NT2/D1 (cell line): Measurements from ENCODE around the gene TOM1L1.

Source experiments
- DNase-seq: peaks from one replicate; pipeline ENCODE4 v3.0.0-alpha.2; 2011; ENCODE audit warnings: low read depth, low spot score
- H3K27me3 ChIP-seq: 2 replicates; pipeline ENCODE4 v1.6.0; 2011; ENCODE audit warnings: mild to moderate bottlenecking; ENCODE audit not compliant: insufficient read length, insufficient read depth
- H3K36me3 ChIP-seq: 2 replicates; pipeline ENCODE4 v1.6.1; 2011; ENCODE audit warnings: mild to moderate bottlenecking, low read length, mixed read lengths; ENCODE audit not compliant: insufficient read depth, insufficient read length
- H3K4me1 ChIP-seq: 2 replicates; pipeline ENCODE4 v1.5.1; 2011; ENCODE audit not compliant: insufficient read depth, insufficient read length
- H3K4me3 ChIP-seq: 2 replicates; pipeline ENCODE4 v1.5.1; 2011; ENCODE audit warnings: low read depth; ENCODE audit not compliant: insufficient read length
- H3K9ac ChIP-seq: 2 replicates; pipeline ENCODE4 v1.6.0; 2011; ENCODE audit warnings: low read depth; ENCODE audit not compliant: insufficient read length
- H3K9me3 ChIP-seq: 2 replicates; pipeline ENCODE4 v1.5.1; 2011; ENCODE audit warnings: mild to moderate bottlenecking, low read length; ENCODE audit not compliant: insufficient read depth
- SUZ12 ChIP-seq: IDR thresholded peaks from 2 replicates; pipeline ENCODE4 v1.6.1; 2011; ENCODE audit not compliant: insufficient read length, insufficient read depth; ENCODE audit errors: extremely low read depth
- YY1 ChIP-seq: IDR thresholded peaks from 2 replicates; pipeline ENCODE4 v1.6.1; 2011; ENCODE audit not compliant: insufficient read length, insufficient read depth
- ZNF274 ChIP-seq: IDR thresholded peaks from 2 replicates; pipeline ENCODE4 v1.6.1; 2011; ENCODE audit warnings: mild to moderate bottlenecking, low read depth, low read length

TOM1L1 gene

GRCh38 chr17:54947396-54947795 is 46.7 kb downstream of the TOM1L1 start:
- no peak overlapping the region for H3K9ac ChIP-seq
- no peak for DNase-seq
- H3K36me3 ChIP-seq, result peaks cover 55% of the 10 kb centered on the region
- H3K9me3 ChIP-seq, result no peaks in the 10 kb centered on the region
- no peaks in the 10 kb centered on the region for H3K4me1 ChIP-seq
- TF ChIP-seq YY1 (no peak), SUZ12 (no peak), ZNF274 (no peak)
- no peaks in the 10 kb centered on the region for H3K27me3 ChIP-seq
- no peak overlapping the region for H3K4me3 ChIP-seq

GRCh38 chr17:54948380-54948779 is 47.7 kb downstream of the TOM1L1 start:
- H3K4me1 ChIP-seq, result no peaks in the 10 kb centered on the region
- H3K36me3 ChIP-seq, result peaks cover 60% of the 10 kb centered on the region
- H3K9ac ChIP-seq, result no peak overlapping the region
- H3K4me3 ChIP-seq, result no peak overlapping the region
- H3K27me3 ChIP-seq, result no peaks in the 10 kb centered on the region
- DNase-seq, result no peak
- H3K9me3 ChIP-seq, result no peaks in the 10 kb centered on the region
- TF ChIP-seq YY1, result no peak
- TF ChIP-seq ZNF274, result no peak
- TF ChIP-seq SUZ12, result no peak

DNA sequence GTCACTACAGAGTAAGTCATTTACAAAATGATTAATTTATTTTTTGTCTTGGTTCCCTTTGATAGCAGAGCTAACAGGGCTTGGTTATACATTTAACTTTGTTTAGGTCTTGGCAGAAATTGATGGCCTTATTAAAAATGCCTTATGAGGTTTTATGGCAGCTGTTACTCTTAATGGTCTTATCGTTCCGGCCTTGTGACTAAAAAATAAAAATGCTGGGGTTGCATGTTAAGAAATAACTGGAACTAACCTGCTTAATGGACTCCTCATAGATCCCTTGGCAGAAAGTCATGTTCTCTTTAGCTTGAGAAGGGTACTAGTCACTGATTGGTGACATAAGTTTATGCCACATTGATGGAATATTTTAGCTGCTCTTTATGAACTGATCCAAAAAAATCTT is 49.5 kb downstream of the TOM1L1 start:
- Histone ChIP-seq H3K9ac (no peak overlapping the region), H3K27me3 (no peaks in the 10 kb centered on the region), H3K4me1 (no peaks in the 10 kb centered on the region), H3K4me3 (no peak overlapping the region), H3K36me3 (peaks cover 76% of the 10 kb centered on the region), H3K9me3 (no peaks in the 10 kb centered on the region)
- DNase-seq, result no peak
- no peak for TF ChIP-seq SUZ12
- TF ChIP-seq ZNF274, result no peak
- no peak for TF ChIP-seq YY1

- no peak for TF ChIP-seq YY1
- no peak for TF ChIP-seq ZNF274
- no peak for TF ChIP-seq SUZ12
- peaks cover 84% of the 10 kb centered on the region for H3K36me3 ChIP-seq
Observed at GRCh38 chr17:54951286-54951685, 50.6 kb downstream of the TOM1L1 start.

DNA sequence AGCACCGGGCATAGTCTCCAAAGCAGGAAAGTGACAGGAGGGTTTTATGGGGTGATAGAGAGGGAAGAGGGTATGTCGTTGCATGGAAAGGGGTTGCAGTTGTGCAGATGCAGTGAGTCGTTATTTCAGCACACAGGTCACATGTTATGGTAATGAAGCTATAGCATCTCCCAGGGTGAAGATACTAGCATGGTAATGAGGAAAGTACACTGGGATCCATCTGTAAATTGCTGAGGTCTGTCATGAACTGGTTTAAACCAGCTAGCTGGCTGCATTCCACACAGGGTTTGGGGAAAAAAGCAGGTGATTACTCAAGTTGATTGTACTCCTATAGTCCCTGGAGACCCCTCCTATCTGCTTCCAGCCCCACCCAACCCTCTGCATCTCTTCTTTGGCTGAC is 56.1 kb downstream of the TOM1L1 start:
- H3K4me3 ChIP-seq, result no peak overlapping the region
- no peaks in the 10 kb centered on the region for H3K9me3 ChIP-seq
- TF ChIP-seq SUZ12, result no peak
- no peak for TF ChIP-seq YY1
- TF ChIP-seq ZNF274, result no peak
- H3K4me1 ChIP-seq, result no peaks in the 10 kb centered on the region
- no peaks in the 10 kb centered on the region for H3K27me3 ChIP-seq
- no peak for DNase-seq
- H3K36me3 ChIP-seq, result peaks cover 79% of the 10 kb centered on the region
- no peak overlapping the region for H3K9ac ChIP-seq

More at GRCh38 chr17:54951286-54951685, 50.6 kb downstream of the TOM1L1 start:
- H3K4me3 ChIP-seq, result no peak overlapping the region
- H3K9me3 ChIP-seq, result no peaks in the 10 kb centered on the region
- no peak for DNase-seq
- no peaks in the 10 kb centered on the region for H3K27me3 ChIP-seq
- no peak overlapping the region for H3K9ac ChIP-seq
- no peaks in the 10 kb centered on the region for H3K4me1 ChIP-seq

DNA sequence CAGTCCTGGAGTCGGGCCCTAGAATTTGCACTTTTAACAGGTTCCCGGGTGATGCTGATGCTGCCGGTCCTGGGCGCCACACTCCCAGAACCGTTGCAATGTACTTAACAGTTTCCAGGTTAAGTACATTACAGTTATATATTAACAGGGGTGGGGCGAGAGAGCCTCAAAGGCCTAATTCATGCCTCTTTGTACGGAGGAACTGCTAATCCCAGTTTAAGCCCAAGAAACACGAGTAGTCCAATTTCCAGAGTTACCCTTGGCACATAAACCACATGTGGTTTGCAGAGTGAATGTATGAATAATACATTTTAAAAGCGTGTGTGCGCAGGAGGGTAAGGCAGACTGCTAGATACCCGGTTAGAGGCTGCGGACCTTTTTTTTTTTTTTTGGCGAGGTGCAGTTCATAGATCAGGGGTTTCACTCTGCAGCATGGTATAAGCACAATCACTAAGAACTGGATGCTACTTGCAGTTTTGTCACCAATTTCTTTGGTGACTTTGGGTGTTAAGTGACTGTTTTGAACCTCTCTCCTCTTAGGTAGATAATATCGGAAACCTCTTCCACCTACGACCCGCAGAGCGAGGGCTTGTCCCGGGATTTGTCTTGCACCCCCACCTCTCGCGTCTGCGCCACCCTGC is 67.1 kb downstream of the TOM1L1 start:
- peak overlapping the region; percentile 98 for H3K9ac ChIP-seq

GRCh38 chr17:54968262-54968987 is 67.8 kb downstream of the TOM1L1 start, which contains the start of the genes COX11 and STXBP4:
TSS of gene COX11 (minus strand) at chr17:54968654. CDS start at chr17:54968646, 8 bp downstream.
TSS of gene STXBP4 (plus strand) at chr17:54968765. CDS start at chr17:54986220, 17,455 bp downstream.
- Histone ChIP-seq H3K9ac (peak within 1 kb of the TSS; percentile 98), H3K27me3 (no peaks in the 10 kb centered on the region), H3K4me1 (no peaks in the 10 kb centered on the region), H3K36me3 (peaks cover 42% of the 10 kb centered on the region), H3K9me3 (no peaks in the 10 kb centered on the region), H3K4me3 (peak within 1 kb of the TSS; percentile 98)
- DNase-seq, result peak; percentile 90
- no peak for TF ChIP-seq YY1
- TF ChIP-seq SUZ12, result no peak
- no peak for TF ChIP-seq ZNF274

More for the DNA sequence above, 67.1 kb downstream of the TOM1L1 start:
- Histone ChIP-seq H3K9me3 (no peaks in the 10 kb centered on the region), H3K36me3 (peaks cover 49% of the 10 kb centered on the region), H3K4me3 (peak overlapping the region; percentile 98), H3K27me3 (no peaks in the 10 kb centered on the region), H3K4me1 (no peaks in the 10 kb centered on the region)
- no peak for DNase-seq
- TF ChIP-seq ZNF274, result no peak
- TF ChIP-seq YY1, result no peak
- no peak for TF ChIP-seq SUZ12

GRCh38 chr17:54968988-54969332 is 68.3 kb downstream of the TOM1L1 start:
- TF ChIP-seq SUZ12, result no peak
- peak overlapping the region; percentile 98 for H3K4me3 ChIP-seq
- no peak for DNase-seq
- H3K4me1 ChIP-seq, result no peaks in the 10 kb centered on the region
- no peaks in the 10 kb centered on the region for H3K9me3 ChIP-seq
- H3K36me3 ChIP-seq, result peaks cover 37% of the 10 kb centered on the region
- H3K9ac ChIP-seq, result peak overlapping the region; percentile 98
- H3K27me3 ChIP-seq, result no peaks in the 10 kb centered on the region
